Umbilical cord (tissue), 2 donors: ENCODE data around the gene KDM5B. TPM values are rescaled to one million over a fixed set of nuclear protein-coding genes. Genes with fewer than 3 reads are reported as not detected.

Source experiments
- DNase-seq: peaks from one replicate; pipeline ENCODE4 v3.0.0-alpha.2; 2015; ENCODE audit warnings: low spot score
- total RNA-seq: library from RNA; depleted of rRNA; stranded (reverse); fragments of >200 nt; gene quantifications from one replicate; pipeline ENCODE4 v1.2.3, GENCODE V29; 2014; ENCODE audit warnings: low replicate concordance; ENCODE audit not compliant: insufficient read depth

Gene KDM5B
- total RNA-seq, 1 donor from 2014 or later: 186 TPM

DNA sequence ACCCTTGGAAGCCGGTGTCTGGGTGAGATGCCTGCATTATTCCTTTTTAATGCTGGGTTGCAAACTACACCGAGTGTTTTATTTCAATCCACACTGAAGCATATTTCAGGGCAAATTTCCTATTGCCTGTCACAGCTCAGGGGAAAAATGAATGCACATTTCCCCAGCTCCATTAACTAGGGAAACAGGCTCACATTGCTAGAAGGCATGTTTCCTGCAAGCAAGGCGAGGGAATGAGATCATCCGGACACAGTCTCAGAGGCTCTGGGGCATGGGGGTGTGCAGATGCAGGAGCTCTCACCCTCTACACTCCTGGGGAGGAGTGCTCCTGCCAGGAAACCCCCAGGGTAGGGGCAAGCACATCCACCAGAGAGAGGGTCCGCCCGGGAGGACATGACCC lies 122.6 kb downstream of the KDM5B start:
- no peak for DNase-seq

DNA sequence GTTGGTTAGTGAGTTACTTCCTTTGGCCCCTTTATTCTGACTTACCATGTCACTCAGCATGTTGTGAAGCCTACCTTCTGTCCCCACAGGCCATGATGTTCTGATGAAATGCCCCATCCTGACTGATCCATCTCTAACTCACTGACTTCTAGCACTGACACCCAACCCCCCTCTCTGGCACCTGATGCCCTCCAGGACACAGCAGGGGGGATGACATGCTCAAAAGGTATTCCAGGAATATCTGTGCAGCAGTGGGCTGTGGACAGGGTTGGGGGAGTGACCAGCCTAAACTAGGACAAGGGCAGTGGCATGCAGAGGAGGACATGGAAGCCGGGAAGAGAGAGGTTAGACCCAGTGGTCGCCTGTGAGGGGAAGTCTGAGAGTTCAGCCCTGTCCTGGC lies 123.5 kb downstream of the KDM5B start:
- DNase-seq: no peak

GRCh38 chr1:202683029-202683428 lies 125.2 kb downstream of the KDM5B start:
- DNase-seq: no peak

DNA sequence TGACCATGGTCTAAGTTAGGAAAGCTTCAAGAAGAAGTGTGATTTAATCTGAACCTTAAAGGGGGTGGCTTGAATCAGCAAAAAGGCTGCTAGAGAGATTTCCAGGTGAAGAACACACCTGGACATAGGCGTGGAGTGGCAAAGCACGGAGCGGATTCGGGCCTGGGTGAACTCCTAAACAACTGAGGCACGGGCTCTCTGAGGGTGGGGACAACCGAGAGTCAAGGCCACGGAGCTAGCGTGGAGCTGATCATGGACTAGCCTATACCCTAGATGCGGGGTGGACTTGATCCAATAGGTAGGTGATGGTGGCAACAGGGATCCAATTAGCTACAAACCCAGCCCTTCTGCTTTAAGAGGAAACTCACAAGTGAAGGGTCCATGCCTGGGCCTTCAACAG lies 125.7 kb downstream of the KDM5B start:
- DNase-seq: no peak

DNA sequence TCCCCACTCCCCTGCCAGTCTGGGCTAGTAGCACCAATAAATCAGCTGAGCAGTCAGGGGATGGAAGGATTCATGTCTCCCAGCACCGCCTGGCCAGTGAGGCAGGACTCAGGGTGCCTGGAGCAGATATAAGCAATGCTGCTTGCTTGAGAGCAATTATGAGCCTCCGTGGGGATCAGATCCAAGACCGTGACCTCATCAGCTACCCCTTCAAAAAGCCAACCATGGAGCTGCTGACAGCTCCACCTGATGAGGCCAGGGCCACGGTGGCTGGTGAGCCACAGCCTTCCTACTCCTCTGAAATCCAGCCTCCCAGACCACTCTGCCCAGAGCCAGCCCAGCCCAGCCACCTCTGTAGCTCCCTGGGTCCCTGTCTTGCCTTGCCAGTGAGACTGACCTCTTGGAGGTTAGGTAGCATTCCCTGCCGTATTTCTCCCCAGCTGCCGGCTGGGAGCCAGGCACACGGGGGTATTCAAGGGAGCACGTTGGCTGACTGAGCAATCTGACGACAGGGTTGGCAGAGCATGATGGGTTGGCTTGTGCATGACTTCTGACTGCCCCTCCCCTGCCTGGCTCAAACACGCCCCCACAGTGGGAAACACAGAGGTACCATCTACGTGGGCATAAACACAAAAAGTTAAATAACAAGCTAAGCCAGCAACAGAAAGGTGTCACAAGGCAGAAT lies 126.3 kb downstream of the KDM5B start:
- peak; percentile 13 for DNase-seq

- DNase-seq: no peak
Measured at GRCh38 chr1:202680586-202681352, 127.5 kb downstream of the KDM5B start.

DNA sequence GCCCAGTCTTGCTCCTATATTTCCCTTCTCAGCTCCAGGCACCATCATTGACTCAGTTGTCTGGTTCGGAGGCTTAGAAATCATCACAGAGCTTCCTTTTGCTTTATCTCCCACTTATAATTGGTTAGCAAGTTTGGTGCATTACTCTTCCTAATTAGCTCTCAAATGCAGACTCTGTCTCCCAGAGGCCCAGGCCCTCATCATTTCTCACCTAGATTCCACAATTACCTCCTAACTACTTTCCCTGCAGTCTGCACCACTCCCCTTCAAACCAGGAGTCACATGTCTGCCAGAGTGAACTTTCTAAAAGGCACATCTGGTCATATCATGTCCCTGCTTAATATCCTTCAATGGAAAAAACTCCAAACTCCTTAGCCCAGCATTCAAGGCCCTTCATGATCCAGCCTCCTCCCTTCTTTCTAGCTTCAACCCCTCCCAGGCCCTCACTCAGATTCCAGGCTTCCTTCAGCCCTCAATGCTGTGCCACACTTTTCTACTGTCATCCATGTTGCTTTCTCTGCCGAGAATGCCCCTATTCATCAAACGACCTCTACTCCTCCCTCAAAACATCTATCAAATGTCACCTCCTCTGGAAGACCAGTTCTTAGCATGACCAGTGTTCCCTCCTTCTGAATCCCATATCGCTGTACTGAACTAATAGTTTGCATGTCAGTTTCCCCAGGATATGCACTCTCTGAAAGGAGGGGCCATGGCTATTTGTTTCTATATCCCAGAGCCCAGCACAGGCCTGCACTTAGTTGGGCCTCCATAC lies 128.6 kb downstream of the KDM5B start:
- no peak for DNase-seq

- DNase-seq: no peak
Measured at GRCh38 chr1:202677433-202677832, 130.8 kb downstream of the KDM5B start.

Other genes starting within 250 kb of the KDM5B start
- gene SYT2, start 98.0 kb downstream of the KDM5B start, total RNA-seq: 1.7 TPM
- not detected for gene PCAT6, start 2.5 kb upstream of the KDM5B start, total RNA-seq
- 5.3 TPM for gene RABIF, start 80.7 kb upstream of the KDM5B start, total RNA-seq
- 21.7 TPM for gene KLHL12, start 118.8 kb upstream of the KDM5B start, total RNA-seq
- 90.8 TPM for gene ADIPOR1, start 149.9 kb upstream of the KDM5B start, total RNA-seq
- gene CYB5R1, start 158.8 kb upstream of the KDM5B start, total RNA-seq: 28.2 TPM
- gene TMEM183A, start 199.0 kb upstream of the KDM5B start, total RNA-seq: 41.7 TPM
- 23.1 TPM for gene PPFIA4, start 218.1 kb upstream of the KDM5B start, total RNA-seq